Thyroid gland (tissue), 4 donors: ENCODE measurements around the gene SHROOM2. TPM values are rescaled to one million over a fixed set of nuclear protein-coding genes. Genes with fewer than 3 reads are reported as not detected.

ENCODE experiments used
- DNase-seq, 2 donors: peaks; one replicate each; pipeline ENCODE4 v3.0.0-alpha.2; 2019
- H3K27ac ChIP-seq, 3 donors: fragments of 200-600 bp; sonication (generic); 1 replicate in 2 of 3; 2 replicates in 1 of 3; pipeline ENCODE4 v1.5.1; 2016 to 2019; ENCODE audit warnings: mild to moderate bottlenecking in 1 of 3, moderate library complexity in 1 of 3
- H3K27me3 ChIP-seq: fragments of 200-600 bp; sonication (generic); one replicate; pipeline ENCODE4 v1.5.1; 2019
- H3K36me3 ChIP-seq, 2 donors: fragments of 200-600 bp; sonication (generic); one replicate each; pipeline ENCODE4 v1.5.1; 2016 to 2019
- H3K4me1 ChIP-seq, 2 donors: fragments of 200-600 bp; sonication (generic); one replicate each; pipeline ENCODE4 v1.5.1; 2017 to 2019
- H3K4me3 ChIP-seq, 3 donors: fragments of 200-600 bp; sonication (generic); replicated peaks in 1 of 3; 1 replicate in 2 of 3; 2 replicates in 1 of 3; pipeline ENCODE4 v1.5.1; 2016; ENCODE audit warnings: mild to moderate bottlenecking in 1 of 3
- H3K9me3 ChIP-seq: fragments of 200-600 bp; sonication (generic); one replicate; pipeline ENCODE4 v1.5.1; 2017
- CTCF ChIP-seq, 6 experiments: fragments of 200-600 bp in 3 of 6; fragments of 450-650 bp in 3 of 6; sonication (generic) in 3 of 6; IDR thresholded peaks; one replicate each; pipeline ENCODE4 v1.5.1; 2016 to 2019; ENCODE audit warnings: antibody characterized with exemption in 6 of 6, mild to moderate bottlenecking in 2 of 6, inconsistent platforms in 1 of 6, moderate library complexity in 1 of 6
- POLR2A ChIP-seq, 2 donors: fragments of 450-650 bp; IDR thresholded peaks; one replicate each; pipeline ENCODE4 v1.6.1; 2017; ENCODE audit warnings: antibody characterized with exemption in 2 of 2, mild to moderate bottlenecking in 2 of 2, moderate library complexity in 1 of 2
- WGBS, 2 donors: methylation state at CpG; one replicate each; pipeline ENCODE4 v1.1.5; 2017; 5-methylcytosine and 5-hydroxymethylcytosine counted together
- intact Hi-C: fragments of 100-400 bp; cut with DNase I; formaldehyde crosslinking; loops from one replicate; pipeline ENCODE4 v1.15.1; 2023
- total RNA-seq, 4 donors: library from RNA; depleted of rRNA; stranded (reverse); fragments of >200 nt; gene quantifications; one replicate each; pipeline ENCODE4 v1.2.3, GENCODE V29; 2016

SHROOM2 gene
- total RNA-seq, 4 donors from 2014 or later, result 2.8 to 16.5 (median 6.1) TPM

GRCh38 chrX:9913146-9913433 lies 126.9 kb downstream of the SHROOM2 start:
- DNase-seq, result no peak
- Histone ChIP-seq H3K27ac (no peak overlapping the region), H3K4me1 (no peaks in the 10 kb centered on the region), H3K4me3 (no peak overlapping the region), H3K27me3 (no peaks in the 10 kb centered on the region), H3K9me3 (no peaks in the 10 kb centered on the region), H3K36me3 (no peaks in the 10 kb centered on the region)
- intact Hi-C loops, result no loop called here
- TF ChIP-seq CTCF (IDR thresholded peaks at IDR 0.05) (no peak), POLR2A (IDR thresholded peaks at IDR 0.05) (no peak)
- 80 to 94% methylated on average over 4 of the region's 4 CpGs for WGBS, 2 donors

- Histone ChIP-seq H3K4me1 (no peaks in the 10 kb centered on the region), H3K36me3 (no peaks in the 10 kb centered on the region), H3K27me3 (no peaks in the 10 kb centered on the region), H3K4me3 (no peak overlapping the region), H3K9me3 (no peaks in the 10 kb centered on the region), H3K27ac (no peak overlapping the region)
- no peak for TF ChIP-seq POLR2A (IDR thresholded peaks at IDR 0.05)
- TF ChIP-seq CTCF (IDR thresholded peaks at IDR 0.05), result no peak
- intact Hi-C loops, result no loop called here
- WGBS, 2 donors, result 79 to 82% methylated on average over 5 of the region's 5 CpGs
- no peak for DNase-seq
Observed at GRCh38 chrX:9917861-9918260, 131.6 kb downstream of the SHROOM2 start.

GRCh38 chrX:9919632-9920172 lies 133.5 kb downstream of the SHROOM2 start:
- 54 to 91% methylated on average over 2 to 3 of the region's 3 CpGs for WGBS, 2 donors
- no peaks in the 10 kb centered on the region for H3K9me3 ChIP-seq
- no peak overlapping the region for H3K27ac ChIP-seq
- no peaks in the 10 kb centered on the region for H3K4me1 ChIP-seq
- intact Hi-C loops, result no loop called here
- TF ChIP-seq POLR2A (IDR thresholded peaks at IDR 0.05) (no peak), CTCF (IDR thresholded peaks at IDR 0.05) (no peak)
- no peak overlapping the region for H3K4me3 ChIP-seq
- no peak for DNase-seq
- no peaks in the 10 kb centered on the region for H3K27me3 ChIP-seq
- H3K36me3 ChIP-seq, result no peaks in the 10 kb centered on the region

GRCh38 chrX:9921407-9921806 lies 135.2 kb downstream of the SHROOM2 start:
- Histone ChIP-seq H3K9me3 (no peaks in the 10 kb centered on the region), H3K36me3 (no peaks in the 10 kb centered on the region), H3K27me3 (no peaks in the 10 kb centered on the region), H3K4me1 (no peaks in the 10 kb centered on the region), H3K27ac (no peak overlapping the region), H3K4me3 (no peak overlapping the region)
- 92 to 98% methylated on average over 5 of the region's 5 CpGs for WGBS, 2 donors
- intact Hi-C loops, result no loop called here
- TF ChIP-seq POLR2A (IDR thresholded peaks at IDR 0.05) (no peak), CTCF (IDR thresholded peaks at IDR 0.05) (no peak)
- DNase-seq, result no peak

GRCh38 chrX:9923357-9923756 lies 137.1 kb downstream of the SHROOM2 start:
- Histone ChIP-seq H3K4me3 (no peak overlapping the region), H3K27ac (no peak overlapping the region), H3K4me1 (no peaks in the 10 kb centered on the region), H3K27me3 (no peaks in the 10 kb centered on the region), H3K9me3 (no peaks in the 10 kb centered on the region), H3K36me3 (no peaks in the 10 kb centered on the region)
- intact Hi-C loops, result no loop called here
- DNase-seq, result peak; percentile 5 to 30
- 76 to 85% methylated on average over 3 to 4 of the region's 5 CpGs for WGBS, 2 donors
- no peak for TF ChIP-seq POLR2A (IDR thresholded peaks at IDR 0.05)
- TF ChIP-seq CTCF (IDR thresholded peaks at IDR 0.05), result no peak
